Lower leg skin (tissue), 4 donors: Measurements from ENCODE around the gene FN3K. TPM values are rescaled to one million over a fixed set of nuclear protein-coding genes. Genes with fewer than 3 reads are reported as not detected.

Source experiments
- DNase-seq, 2 donors: peaks; one replicate each; pipeline ENCODE4 v3.0.0-alpha.2; 2019; ENCODE audit warnings: low spot score in 2 of 2
- H3K4me3 ChIP-seq: fragments of 200-600 bp; sonication (generic); 2 replicates; pipeline ENCODE4 v1.5.1; 2017; ENCODE audit warnings: mild to moderate bottlenecking, low read depth; ENCODE audit not compliant: poor library complexity, severe bottlenecking
- POLR2A ChIP-seq, 2 donors: fragments of 450-650 bp; IDR thresholded peaks; one replicate each; pipeline ENCODE4 v1.6.1; 2016 to 2017; ENCODE audit warnings: antibody characterized with exemption in 2 of 2, mild to moderate bottlenecking in 1 of 2, moderate library complexity in 1 of 2
- WGBS, 2 donors: methylation state at CpG; one replicate each; pipeline ENCODE4 v1.1.5; 2018; 5-methylcytosine and 5-hydroxymethylcytosine counted together
- intact Hi-C: fragments of 100-400 bp; cut with DNase I; formaldehyde crosslinking; loops from one replicate; pipeline ENCODE4 v1.15.0; 2023; ENCODE audit warnings: low total_unique reads
- total RNA-seq, 4 donors: library from RNA; depleted of rRNA; stranded (reverse); fragments of >200 nt; gene quantifications; one replicate each; pipeline ENCODE4 v1.1.0, GENCODE V29; 2016
- TF ChIP-seq, protein P1 (sequence below), 3 donors: fragments of 450-650 bp; IDR thresholded peaks; one replicate each; pipeline ENCODE4 v1.5.1; 2016; ENCODE audit warnings: antibody characterized with exemption in 3 of 3, mild to moderate bottlenecking in 3 of 3, moderate library complexity in 2 of 3

Gene FN3K
- total RNA-seq, 4 donors from 2014 or later = 1.4 to 4.8 (median 3.3) TPM

DNA sequence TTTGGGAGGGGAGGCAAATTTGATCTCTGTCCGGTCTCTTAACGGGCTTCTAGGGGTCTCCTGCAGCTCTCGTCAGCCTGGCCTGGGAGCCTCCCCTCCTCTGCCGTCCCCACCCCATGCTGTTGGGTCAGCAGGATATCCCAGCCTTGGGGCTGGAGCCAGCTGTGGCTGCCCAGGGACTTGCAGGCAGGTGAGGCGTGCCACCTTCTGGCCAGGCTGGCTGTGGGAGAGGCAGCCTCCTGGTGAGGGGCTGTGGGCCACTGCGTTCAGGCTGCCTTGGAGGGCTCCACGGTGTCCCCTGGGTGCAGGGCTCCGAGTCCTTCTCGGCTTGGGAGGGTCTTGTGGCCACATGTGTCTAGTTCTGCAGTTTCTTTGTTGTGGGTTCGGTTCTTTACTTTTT, 51.0 kb downstream of the FN3K start:
- WGBS, 2 donors = 75 to 78% methylated on average over 7 to 10 of the region's 10 CpGs
- DNase-seq = no peak
- no peak for TF ChIP-seq POLR2A (IDR thresholded peaks at IDR 0.05)
- TF ChIP-seq, protein P1, sequence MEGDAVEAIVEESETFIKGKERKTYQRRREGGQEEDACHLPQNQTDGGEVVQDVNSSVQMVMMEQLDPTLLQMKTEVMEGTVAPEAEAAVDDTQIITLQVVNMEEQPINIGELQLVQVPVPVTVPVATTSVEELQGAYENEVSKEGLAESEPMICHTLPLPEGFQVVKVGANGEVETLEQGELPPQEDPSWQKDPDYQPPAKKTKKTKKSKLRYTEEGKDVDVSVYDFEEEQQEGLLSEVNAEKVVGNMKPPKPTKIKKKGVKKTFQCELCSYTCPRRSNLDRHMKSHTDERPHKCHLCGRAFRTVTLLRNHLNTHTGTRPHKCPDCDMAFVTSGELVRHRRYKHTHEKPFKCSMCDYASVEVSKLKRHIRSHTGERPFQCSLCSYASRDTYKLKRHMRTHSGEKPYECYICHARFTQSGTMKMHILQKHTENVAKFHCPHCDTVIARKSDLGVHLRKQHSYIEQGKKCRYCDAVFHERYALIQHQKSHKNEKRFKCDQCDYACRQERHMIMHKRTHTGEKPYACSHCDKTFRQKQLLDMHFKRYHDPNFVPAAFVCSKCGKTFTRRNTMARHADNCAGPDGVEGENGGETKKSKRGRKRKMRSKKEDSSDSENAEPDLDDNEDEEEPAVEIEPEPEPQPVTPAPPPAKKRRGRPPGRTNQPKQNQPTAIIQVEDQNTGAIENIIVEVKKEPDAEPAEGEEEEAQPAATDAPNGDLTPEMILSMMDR (IDR thresholded peaks at IDR 0.05) = no peak
- no peak overlapping the region for H3K4me3 ChIP-seq
- intact Hi-C loops = loop anchor here (10.0 kb wide), 2 partner anchors 98 to 128 kb away; no protein-coding TSS in a partner anchor

DNA sequence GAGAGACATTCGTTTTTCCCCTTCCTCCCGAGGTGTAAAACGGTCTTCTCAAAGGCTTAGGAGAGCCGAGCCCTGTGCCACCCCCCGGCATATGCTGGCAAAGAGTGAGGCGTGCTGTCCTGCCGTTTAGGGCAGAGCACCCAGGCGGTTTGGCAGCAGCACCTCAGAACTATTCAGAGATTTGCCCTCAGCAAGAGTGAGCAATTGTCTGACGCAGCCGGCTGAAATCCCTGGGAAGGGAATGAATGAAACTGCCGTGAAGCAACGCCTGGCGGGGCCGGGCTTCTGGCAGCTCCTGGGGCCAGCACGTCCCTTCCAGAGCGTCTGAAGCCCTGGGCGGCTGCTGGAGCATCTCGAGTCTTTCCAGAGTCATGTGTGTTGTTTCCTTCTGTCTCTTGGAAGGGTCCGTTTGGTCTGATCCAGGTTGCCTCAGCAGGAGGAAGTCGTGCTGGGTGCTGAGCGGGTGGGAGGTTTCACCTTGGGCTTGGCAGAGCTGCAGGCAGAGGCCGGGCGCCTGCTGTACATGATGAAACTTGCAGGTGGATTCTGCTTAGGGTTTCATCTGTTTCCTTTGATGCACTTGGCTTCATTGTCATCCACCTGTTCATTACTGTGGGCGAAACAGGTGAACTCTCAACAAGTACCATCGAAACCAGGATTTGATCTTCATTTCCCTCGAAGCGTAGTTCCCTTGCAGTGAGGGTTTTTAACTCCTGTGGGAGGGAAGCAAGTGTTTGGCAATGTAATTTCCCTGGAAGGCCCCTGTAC, 51.9 kb downstream of the FN3K start:
- intact Hi-C loops = loop anchor here (10.0 kb wide), 2 partner anchors 98 to 128 kb away; no protein-coding TSS in a partner anchor
- no peak overlapping the region for H3K4me3 ChIP-seq
- TF ChIP-seq, protein P1 (IDR thresholded peaks at IDR 0.05) = no peak
- no peak for TF ChIP-seq POLR2A (IDR thresholded peaks at IDR 0.05)
- DNase-seq = peak; percentile 76 to 94
- WGBS, 2 donors = 37 to 41% methylated on average over 27 of the region's 27 CpGs

GRCh38 chr17:82788206-82789001, 53.0 kb downstream of the FN3K start:
- no peak overlapping the region for H3K4me3 ChIP-seq
- TF ChIP-seq POLR2A (IDR thresholded peaks at IDR 0.05) = no peak
- TF ChIP-seq, protein P1 (IDR thresholded peaks at IDR 0.05) = no peak
- WGBS, 2 donors = 86 to 93% methylated on average over 18 of the region's 18 CpGs
- intact Hi-C loops = loop anchor here (10.0 kb wide), 2 partner anchors 96 to 126 kb away; no protein-coding TSS in a partner anchor
- DNase-seq = no peak

GRCh38 chr17:82789051-82789592, 53.7 kb downstream of the FN3K start:
- TF ChIP-seq, protein P1 (IDR thresholded peaks at IDR 0.05) = no peak
- TF ChIP-seq POLR2A (IDR thresholded peaks at IDR 0.05) = no peak
- no peak for DNase-seq
- intact Hi-C loops = loop anchor here (10.0 kb wide), 2 partner anchors 96 to 126 kb away; no protein-coding TSS in a partner anchor
- no peak overlapping the region for H3K4me3 ChIP-seq
- WGBS, 2 donors = 81 to 88% methylated on average over 9 to 19 of the region's 19 CpGs

- TF ChIP-seq, protein P1 (IDR thresholded peaks at IDR 0.05) = no peak
- TF ChIP-seq POLR2A (IDR thresholded peaks at IDR 0.05) = no peak
- no peak for DNase-seq
- H3K4me3 ChIP-seq = no peak overlapping the region
- 87 to 93% methylated on average over 18 of the region's 18 CpGs for WGBS, 2 donors
- intact Hi-C loops = loop anchor here (10.0 kb wide), 2 partner anchors 95 to 125 kb away; no protein-coding TSS in a partner anchor
These were observed 54.4 kb downstream of the FN3K start for GRCh38 chr17:82789806-82790205.
